ENCODE data around the gene LCN15. TPM values are rescaled to one million over a fixed set of nuclear protein-coding genes. Genes with fewer than 3 reads are reported as not detected.
A peak's percentile ranks its signal among the peaks of the same experiment; 100 is the strongest.
"Not testable (repeated sequence)": the region's sequence is repeated elsewhere in the genome, so short reads cannot be mapped to it uniquely, and the experiment has no call there.

LCN15 gene
- total RNA-seq, 1 experiment from 2014 or later: not detected

DNA sequence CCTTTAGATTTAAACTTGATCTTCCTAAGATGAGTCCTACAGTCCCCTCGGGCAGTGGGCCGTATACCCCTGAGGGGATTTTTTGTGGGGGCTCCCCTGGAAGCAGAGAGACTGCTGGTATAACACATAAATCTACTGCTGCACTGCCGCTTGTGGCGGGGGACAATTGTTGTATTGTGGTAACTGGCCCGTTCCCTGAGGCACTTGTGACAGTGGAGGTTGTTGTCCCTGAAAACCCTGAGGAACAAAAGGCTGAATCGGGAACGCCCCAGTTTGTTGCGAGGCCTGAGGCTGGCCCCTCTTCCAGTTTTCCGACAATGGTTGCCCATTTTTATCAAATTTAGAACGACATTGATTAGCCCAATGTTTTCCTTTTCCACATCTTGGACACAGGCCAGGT is 22.1 kb upstream of the LCN15 start:
- no peaks in the 10 kb centered on the region for H3K27me3 Mint-ChIP-seq (ENCODE audit: insufficient read depth, unreplicated experiment)
- H3K36me3 ChIP-seq (ENCODE audit: control insufficient read depth, insufficient read depth, low read length): no peaks in the 10 kb centered on the region
- peaks cover 49% of the 10 kb centered on the region for H3K4me1 ChIP-seq
- intact Hi-C loops (cut with micrococcal nuclease; ENCODE audit: unreplicated experiment): loop anchor here (2.0 to 5.0 kb wide), 2 partner anchors 56 to 161 kb away; partner anchors contain the start of genes AJM1 and C8G
- CTCF ChIA-PET: no interaction called here
- no peaks in the 10 kb centered on the region for H3K9me3 ChIP-seq
- no peak overlapping the region for H3K4me3 Mint-ChIP-seq (ENCODE audit: unreplicated experiment)
- no peak overlapping the region for H3K4me3 ChIP-seq (ENCODE audit: low read depth, low read length)
- no TSS peak for BruUV-seq (replicated peaks)
- H3K9me3 Mint-ChIP-seq (ENCODE audit: unreplicated experiment): no peaks in the 10 kb centered on the region
- POLR2A ChIA-PET: no interaction called here
- peaks cover 55% of the 10 kb centered on the region for H3K4me1 Mint-ChIP-seq (ENCODE audit: low read depth, unreplicated experiment)
- peaks cover 18% of the 10 kb centered on the region for H3K36me3 Mint-ChIP-seq (ENCODE audit: insufficient read depth, unreplicated experiment)
- H3K27ac Mint-ChIP-seq (ENCODE audit: unreplicated experiment): peak overlapping the region; percentile 45
- no peak for DNase-seq
- H3K27me3 ChIP-seq (replicated peaks; ENCODE audit: control insufficient read depth, insufficient read depth, low read length): no peaks in the 10 kb centered on the region
- TF ChIP-seq, protein P1, sequence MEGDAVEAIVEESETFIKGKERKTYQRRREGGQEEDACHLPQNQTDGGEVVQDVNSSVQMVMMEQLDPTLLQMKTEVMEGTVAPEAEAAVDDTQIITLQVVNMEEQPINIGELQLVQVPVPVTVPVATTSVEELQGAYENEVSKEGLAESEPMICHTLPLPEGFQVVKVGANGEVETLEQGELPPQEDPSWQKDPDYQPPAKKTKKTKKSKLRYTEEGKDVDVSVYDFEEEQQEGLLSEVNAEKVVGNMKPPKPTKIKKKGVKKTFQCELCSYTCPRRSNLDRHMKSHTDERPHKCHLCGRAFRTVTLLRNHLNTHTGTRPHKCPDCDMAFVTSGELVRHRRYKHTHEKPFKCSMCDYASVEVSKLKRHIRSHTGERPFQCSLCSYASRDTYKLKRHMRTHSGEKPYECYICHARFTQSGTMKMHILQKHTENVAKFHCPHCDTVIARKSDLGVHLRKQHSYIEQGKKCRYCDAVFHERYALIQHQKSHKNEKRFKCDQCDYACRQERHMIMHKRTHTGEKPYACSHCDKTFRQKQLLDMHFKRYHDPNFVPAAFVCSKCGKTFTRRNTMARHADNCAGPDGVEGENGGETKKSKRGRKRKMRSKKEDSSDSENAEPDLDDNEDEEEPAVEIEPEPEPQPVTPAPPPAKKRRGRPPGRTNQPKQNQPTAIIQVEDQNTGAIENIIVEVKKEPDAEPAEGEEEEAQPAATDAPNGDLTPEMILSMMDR (IDR thresholded peaks at IDR 0.05; ENCODE audit: insufficient read depth in 1 of 2, low read depth in 1 of 2, low read length in 1 of 2, severe bottlenecking in 1 of 2, unreplicated experiment in 1 of 2): no peak

DNA sequence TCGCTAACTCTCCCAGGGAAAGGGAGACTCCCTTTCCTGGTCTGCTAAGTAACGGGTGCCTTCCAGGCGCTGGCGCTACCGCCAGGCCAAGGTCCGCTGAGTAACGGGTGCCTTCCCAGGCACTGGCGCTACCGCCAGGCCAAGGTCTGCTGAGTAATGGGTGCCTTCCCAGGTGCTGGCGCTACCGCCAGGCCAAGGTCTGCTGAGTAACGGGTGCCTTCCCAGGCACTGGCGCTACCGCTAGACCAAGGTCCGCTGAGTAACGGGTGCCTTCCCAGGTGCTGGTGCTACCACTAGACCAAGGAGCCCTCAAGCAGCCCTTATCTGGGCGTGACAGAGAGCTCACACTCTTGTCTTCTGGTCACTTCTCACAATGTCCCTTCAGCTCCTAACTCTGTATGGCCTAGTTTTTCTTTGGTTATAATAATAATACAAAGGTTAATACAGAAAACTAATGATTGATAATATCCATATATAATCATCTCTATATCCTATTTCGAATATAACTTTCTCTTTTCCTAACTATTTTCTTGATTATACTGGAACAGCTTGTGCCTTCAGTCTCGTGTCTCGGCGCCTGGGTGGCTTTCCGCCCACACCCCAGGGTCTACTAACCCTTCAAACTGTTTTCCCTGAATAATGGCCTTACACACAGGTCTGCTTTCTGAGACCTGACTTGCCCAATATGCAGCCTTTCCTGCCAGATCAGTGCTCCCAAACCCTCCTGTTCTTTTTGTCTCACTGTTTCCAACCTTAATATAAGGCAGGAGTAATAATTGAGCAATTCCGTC is 21.4 kb upstream of the LCN15 start:
- peak overlapping the region; percentile 45 for H3K27ac Mint-ChIP-seq (ENCODE audit: unreplicated experiment)
- CTCF ChIA-PET; H3K27me3 Mint-ChIP-seq (ENCODE audit: insufficient read depth, unreplicated experiment); POLR2A ChIA-PET; H3K4me3 Mint-ChIP-seq (ENCODE audit: unreplicated experiment); H3K36me3 ChIP-seq (ENCODE audit: control insufficient read depth, insufficient read depth, low read length); DNase-seq; H3K4me3 ChIP-seq (ENCODE audit: low read depth, low read length); BruUV-seq (replicated peaks); H3K9me3 Mint-ChIP-seq (ENCODE audit: unreplicated experiment); H3K27me3 ChIP-seq (replicated peaks; ENCODE audit: control insufficient read depth, insufficient read depth, low read length); H3K9me3 ChIP-seq: not testable (repeated sequence)
- intact Hi-C loops (cut with micrococcal nuclease; ENCODE audit: unreplicated experiment): loop anchor here (2.0 to 5.0 kb wide), 2 partner anchors 57 to 162 kb away; partner anchors contain the start of genes AJM1 and C8G
- H3K4me1 ChIP-seq: peaks cover 56% of the 10 kb centered on the region
- peaks cover 11% of the 10 kb centered on the region for H3K36me3 Mint-ChIP-seq (ENCODE audit: insufficient read depth, unreplicated experiment)
- H3K4me1 Mint-ChIP-seq (ENCODE audit: low read depth, unreplicated experiment): peaks cover 62% of the 10 kb centered on the region

DNA sequence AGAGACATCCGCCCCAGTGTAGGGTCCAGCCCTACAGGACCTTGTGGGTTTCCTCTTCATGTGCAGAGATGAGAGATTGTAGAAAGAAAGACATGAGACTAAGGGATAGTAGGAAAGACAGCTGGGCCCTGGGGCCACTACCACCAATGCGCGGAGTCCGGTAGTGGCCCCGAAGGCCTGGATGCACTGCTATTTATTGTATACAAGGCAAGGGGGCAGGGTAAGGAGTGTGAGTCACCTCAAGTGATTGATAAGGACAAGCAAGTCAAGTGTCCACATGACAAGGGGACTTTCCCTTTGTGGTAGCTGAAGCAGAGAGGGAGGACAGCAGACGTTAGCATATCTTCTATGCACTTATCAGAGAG is 20.7 kb upstream of the LCN15 start:
- TF ChIP-seq, protein P1 (IDR thresholded peaks at IDR 0.05; ENCODE audit: insufficient read depth in 1 of 2, low read depth in 1 of 2, low read length in 1 of 2, severe bottlenecking in 1 of 2, unreplicated experiment in 1 of 2): no peak
- H3K4me3 Mint-ChIP-seq (ENCODE audit: unreplicated experiment): peak overlapping the region; percentile 15
- POLR2A ChIA-PET: no interaction called here
- BruUV-seq (replicated peaks): no TSS peak
- peak; percentile 79 to 90 for DNase-seq
- no peak overlapping the region for H3K4me3 ChIP-seq (ENCODE audit: low read depth, low read length)
- H3K36me3 Mint-ChIP-seq (ENCODE audit: insufficient read depth, unreplicated experiment): peaks cover 9% of the 10 kb centered on the region
- H3K27me3 Mint-ChIP-seq (ENCODE audit: insufficient read depth, unreplicated experiment): no peaks in the 10 kb centered on the region
- CTCF ChIA-PET: no interaction called here
- no peaks in the 10 kb centered on the region for H3K36me3 ChIP-seq (ENCODE audit: control insufficient read depth, insufficient read depth, low read length)
- H3K9me3 ChIP-seq: no peaks in the 10 kb centered on the region
- H3K4me1 ChIP-seq: peaks cover 57% of the 10 kb centered on the region
- no peaks in the 10 kb centered on the region for H3K27me3 ChIP-seq (replicated peaks; ENCODE audit: control insufficient read depth, insufficient read depth, low read length)
- H3K9me3 Mint-ChIP-seq (ENCODE audit: unreplicated experiment): no peaks in the 10 kb centered on the region
- intact Hi-C loops (cut with micrococcal nuclease; ENCODE audit: unreplicated experiment): loop anchor here (1.0 to 5.0 kb wide), 2 partner anchors 19 to 162 kb away; partner anchors contain the start of gene C8G
- peaks cover 70% of the 10 kb centered on the region for H3K4me1 Mint-ChIP-seq (ENCODE audit: low read depth, unreplicated experiment)
- peak overlapping the region; percentile 25 for H3K27ac Mint-ChIP-seq (ENCODE audit: unreplicated experiment)

Data from Caco-2 (cell line).